ENCODE data around the gene SOX6. TPM values are rescaled to one million over a fixed set of nuclear protein-coding genes. Genes with fewer than 3 reads are reported as not detected.
A peak's percentile ranks its signal among the peaks of the same experiment; 100 is the strongest.

Gene SOX6
- total RNA-seq, 1 experiment from 2014 or later = 0.21 TPM

DNA sequence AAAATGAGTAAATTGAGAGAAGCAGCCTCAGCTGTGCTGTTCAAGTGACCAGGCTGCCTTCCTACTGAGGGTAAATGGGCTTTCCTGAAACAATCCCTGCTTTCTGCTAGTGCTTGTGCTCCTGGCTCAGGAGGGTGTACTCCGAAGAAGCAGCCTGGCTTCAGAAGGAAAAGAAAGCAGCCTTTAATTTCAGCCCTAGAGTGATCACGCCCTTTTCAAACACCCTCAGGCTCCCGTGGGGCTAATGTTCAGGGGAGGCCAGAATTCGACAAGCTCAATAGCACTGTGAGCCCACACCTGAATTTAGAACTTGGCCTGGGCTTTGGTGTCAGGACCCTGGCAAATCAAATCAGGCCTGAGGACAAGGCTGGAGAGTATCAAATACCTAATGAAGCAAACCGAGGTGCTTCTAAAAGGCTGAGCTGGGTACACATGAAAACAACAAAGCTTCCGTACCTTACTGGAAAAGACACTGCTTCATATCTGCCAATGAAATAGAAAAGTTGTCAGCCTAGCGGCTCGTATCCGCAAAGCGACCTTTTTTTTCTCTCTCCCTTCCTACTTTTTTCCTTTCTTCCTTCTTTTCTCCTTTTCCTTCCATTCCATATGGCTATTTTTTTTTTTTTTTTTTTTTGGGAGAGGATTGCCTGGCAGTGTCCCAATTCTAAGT is 387.8 kb downstream of the SOX6 start:
- DNase-seq (ENCODE audit: low read depth, low spot score) = no peak
- H3K4me3 ChIP-seq (ENCODE audit: low read depth in 2 of 2, low read length in 2 of 2) = peak overlapping the region in 1 of 2 experiments; percentile 35; a peak in 2 of 4 replicates
- POLR2A ChIA-PET = interaction anchor here (0.7 kb wide), 1 partner anchor 13 kb away, joined by 9 read pairs; no protein-coding TSS in a partner anchor
- BruUV-seq (replicated peaks) = no TSS peak
- intact Hi-C loops (cut with micrococcal nuclease; ENCODE audit: unreplicated experiment) = no loop called here
- no peaks in the 10 kb centered on the region for H3K36me3 ChIP-seq (ENCODE audit: control insufficient read depth, insufficient read depth, low read length)
- peak; percentile 58 for ATAC-seq
- TF ChIP-seq, protein P1, sequence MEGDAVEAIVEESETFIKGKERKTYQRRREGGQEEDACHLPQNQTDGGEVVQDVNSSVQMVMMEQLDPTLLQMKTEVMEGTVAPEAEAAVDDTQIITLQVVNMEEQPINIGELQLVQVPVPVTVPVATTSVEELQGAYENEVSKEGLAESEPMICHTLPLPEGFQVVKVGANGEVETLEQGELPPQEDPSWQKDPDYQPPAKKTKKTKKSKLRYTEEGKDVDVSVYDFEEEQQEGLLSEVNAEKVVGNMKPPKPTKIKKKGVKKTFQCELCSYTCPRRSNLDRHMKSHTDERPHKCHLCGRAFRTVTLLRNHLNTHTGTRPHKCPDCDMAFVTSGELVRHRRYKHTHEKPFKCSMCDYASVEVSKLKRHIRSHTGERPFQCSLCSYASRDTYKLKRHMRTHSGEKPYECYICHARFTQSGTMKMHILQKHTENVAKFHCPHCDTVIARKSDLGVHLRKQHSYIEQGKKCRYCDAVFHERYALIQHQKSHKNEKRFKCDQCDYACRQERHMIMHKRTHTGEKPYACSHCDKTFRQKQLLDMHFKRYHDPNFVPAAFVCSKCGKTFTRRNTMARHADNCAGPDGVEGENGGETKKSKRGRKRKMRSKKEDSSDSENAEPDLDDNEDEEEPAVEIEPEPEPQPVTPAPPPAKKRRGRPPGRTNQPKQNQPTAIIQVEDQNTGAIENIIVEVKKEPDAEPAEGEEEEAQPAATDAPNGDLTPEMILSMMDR (IDR thresholded peaks at IDR 0.05) = no peak
- TF ChIP-seq, protein P2, sequence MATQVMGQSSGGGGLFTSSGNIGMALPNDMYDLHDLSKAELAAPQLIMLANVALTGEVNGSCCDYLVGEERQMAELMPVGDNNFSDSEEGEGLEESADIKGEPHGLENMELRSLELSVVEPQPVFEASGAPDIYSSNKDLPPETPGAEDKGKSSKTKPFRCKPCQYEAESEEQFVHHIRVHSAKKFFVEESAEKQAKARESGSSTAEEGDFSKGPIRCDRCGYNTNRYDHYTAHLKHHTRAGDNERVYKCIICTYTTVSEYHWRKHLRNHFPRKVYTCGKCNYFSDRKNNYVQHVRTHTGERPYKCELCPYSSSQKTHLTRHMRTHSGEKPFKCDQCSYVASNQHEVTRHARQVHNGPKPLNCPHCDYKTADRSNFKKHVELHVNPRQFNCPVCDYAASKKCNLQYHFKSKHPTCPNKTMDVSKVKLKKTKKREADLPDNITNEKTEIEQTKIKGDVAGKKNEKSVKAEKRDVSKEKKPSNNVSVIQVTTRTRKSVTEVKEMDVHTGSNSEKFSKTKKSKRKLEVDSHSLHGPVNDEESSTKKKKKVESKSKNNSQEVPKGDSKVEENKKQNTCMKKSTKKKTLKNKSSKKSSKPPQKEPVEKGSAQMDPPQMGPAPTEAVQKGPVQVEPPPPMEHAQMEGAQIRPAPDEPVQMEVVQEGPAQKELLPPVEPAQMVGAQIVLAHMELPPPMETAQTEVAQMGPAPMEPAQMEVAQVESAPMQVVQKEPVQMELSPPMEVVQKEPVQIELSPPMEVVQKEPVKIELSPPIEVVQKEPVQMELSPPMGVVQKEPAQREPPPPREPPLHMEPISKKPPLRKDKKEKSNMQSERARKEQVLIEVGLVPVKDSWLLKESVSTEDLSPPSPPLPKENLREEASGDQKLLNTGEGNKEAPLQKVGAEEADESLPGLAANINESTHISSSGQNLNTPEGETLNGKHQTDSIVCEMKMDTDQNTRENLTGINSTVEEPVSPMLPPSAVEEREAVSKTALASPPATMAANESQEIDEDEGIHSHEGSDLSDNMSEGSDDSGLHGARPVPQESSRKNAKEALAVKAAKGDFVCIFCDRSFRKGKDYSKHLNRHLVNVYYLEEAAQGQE (IDR thresholded peaks at IDR 0.05; ENCODE audit: insufficient read depth in 1 of 2, low read depth in 2 of 2, low read length in 1 of 2) = no peak
- TF ChIP-seq SIN3A (IDR thresholded peaks at IDR 0.05; ENCODE audit: borderline replicate concordance, insufficient read depth, low read depth, low read length) (no peak), POLR2AphosphoS5 (IDR thresholded peaks at IDR 0.05; ENCODE audit: low read depth, low read length) (no peak)
- H3K27ac ChIP-seq (ENCODE audit: low read length) = peak overlapping the region; percentile 32
- in situ Hi-C loops (cut with HindIII; ENCODE audit: low pct_unique_long_range_greater_than_20kb, low sequenced_read_pairs) = no loop called here
- H3K27me3 ChIP-seq (ENCODE audit: control insufficient read depth, insufficient read depth, low read length) = no peaks in the 10 kb centered on the region
- CTCF ChIA-PET = no interaction called here
- peaks cover 4% of the 10 kb centered on the region for H3K4me1 ChIP-seq (ENCODE audit: control insufficient read depth, insufficient read depth, low read length)
- no peaks in the 10 kb centered on the region for H3K9me3 ChIP-seq (ENCODE audit: control insufficient read depth, insufficient read depth, low read depth, low read length)

DNA sequence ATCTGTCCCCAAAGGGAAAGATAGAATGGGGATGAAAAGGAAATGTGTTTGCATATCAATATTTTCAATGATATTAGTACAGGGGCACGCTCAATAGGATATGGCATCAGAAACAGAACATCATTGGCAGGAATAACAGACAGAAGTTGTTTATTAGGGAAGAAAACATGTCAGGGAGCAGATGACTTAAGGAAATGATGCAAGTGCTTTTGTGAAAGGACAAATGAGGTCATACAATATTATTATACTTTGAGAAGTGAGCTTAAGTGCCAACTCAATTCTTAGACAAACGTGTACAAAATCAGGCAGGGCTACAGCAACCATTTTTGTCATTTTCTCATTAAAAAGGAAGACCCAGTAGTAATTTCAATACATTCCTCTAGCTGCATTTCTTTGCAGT is 388.4 kb downstream of the SOX6 start:
- no peak for ATAC-seq
- Histone ChIP-seq H3K27ac (ENCODE audit: low read length) (no peak overlapping the region), H3K9me3 (ENCODE audit: control insufficient read depth, insufficient read depth, low read depth, low read length) (no peaks in the 10 kb centered on the region), H3K4me3 (ENCODE audit: low read depth in 2 of 2, low read length in 2 of 2) (no peak overlapping the region), H3K4me1 (ENCODE audit: control insufficient read depth, insufficient read depth, low read length) (peaks cover 4% of the 10 kb centered on the region), H3K36me3 (ENCODE audit: control insufficient read depth, insufficient read depth, low read length) (no peaks in the 10 kb centered on the region), H3K27me3 (ENCODE audit: control insufficient read depth, insufficient read depth, low read length) (no peaks in the 10 kb centered on the region)
- no peak for DNase-seq (ENCODE audit: low read depth, low spot score)
- ChIA-PET POLR2A (no interaction called here), CTCF (no interaction called here)
- intact Hi-C loops (cut with micrococcal nuclease; ENCODE audit: unreplicated experiment) (no loop called here), in situ Hi-C loops (cut with HindIII; ENCODE audit: low pct_unique_long_range_greater_than_20kb, low sequenced_read_pairs) (no loop called here)
- BruUV-seq (replicated peaks) = no TSS peak
- TF ChIP-seq, protein P1 (IDR thresholded peaks at IDR 0.05) = no peak
- TF ChIP-seq SIN3A (IDR thresholded peaks at IDR 0.05; ENCODE audit: borderline replicate concordance, insufficient read depth, low read depth, low read length) = no peak
- TF ChIP-seq, protein P2 (IDR thresholded peaks at IDR 0.05; ENCODE audit: insufficient read depth in 1 of 2, low read depth in 2 of 2, low read length in 1 of 2) = no peak
- no peak for TF ChIP-seq POLR2AphosphoS5 (IDR thresholded peaks at IDR 0.05; ENCODE audit: low read depth, low read length)
- no peak for TF ChIP-seq TCF7L2 (IDR thresholded peaks at IDR 0.05; ENCODE audit: low read depth, low read length)
